HG02884 (cell line): ENCODE results near the gene OPRD1.

Experiments used
- ATAC-seq: cut with Tn5 transposase; IDR thresholded peaks from one replicate; pipeline ENCODE4 v1.9.1; 2021; ENCODE audit warnings: mild to moderate bottlenecking, moderate library complexity; ENCODE audit not compliant: unreplicated experiment

OPRD1 gene

GRCh38 chr1:28882009-28882628 is 70.1 kb downstream of the OPRD1 start:
- no peak for ATAC-seq

GRCh38 chr1:28883242-28883616 is 71.3 kb downstream of the OPRD1 start:
- ATAC-seq = no peak

GRCh38 chr1:28885472-28885877 is 73.5 kb downstream of the OPRD1 start:
- ATAC-seq = no peak

GRCh38 chr1:28885977-28886730 is 74.2 kb downstream of the OPRD1 start:
- ATAC-seq = no peak

- ATAC-seq = peak; percentile 55
These were observed 74.9 kb downstream of the OPRD1 start for GRCh38 chr1:28886731-28887418.

- no peak for ATAC-seq
These were observed 75.5 kb downstream of the OPRD1 start for GRCh38 chr1:28887419-28887834.

GRCh38 chr1:28887835-28888682 is 76.1 kb downstream of the OPRD1 start:
- ATAC-seq = no peak

GRCh38 chr1:28888915-28889314 is 76.9 kb downstream of the OPRD1 start:
- ATAC-seq = no peak

GRCh38 chr1:28889357-28889756 is 77.4 kb downstream of the OPRD1 start:
- no peak for ATAC-seq

GRCh38 chr1:28890435-28890834 is 78.5 kb downstream of the OPRD1 start:
- ATAC-seq = no peak

- no peak for ATAC-seq
These were observed 78.9 kb downstream of the OPRD1 start for GRCh38 chr1:28890836-28891235.

- no peak for ATAC-seq
These were observed 79.3 kb downstream of the OPRD1 start for GRCh38 chr1:28891256-28891655.

GRCh38 chr1:28893403-28894102 is 81.6 kb downstream of the OPRD1 start:
- no peak for ATAC-seq

GRCh38 chr1:28894785-28895184 is 82.8 kb downstream of the OPRD1 start:
- no peak for ATAC-seq

- ATAC-seq = no peak
These were observed 84.1 kb downstream of the OPRD1 start for GRCh38 chr1:28895896-28896608.

GRCh38 chr1:28896609-28896986 is 84.6 kb downstream of the OPRD1 start:
- ATAC-seq = no peak

GRCh38 chr1:28897789-28898188 is 85.8 kb downstream of the OPRD1 start:
- no peak for ATAC-seq

- no peak for ATAC-seq
These were observed 86.5 kb downstream of the OPRD1 start for GRCh38 chr1:28898405-28898881.

GRCh38 chr1:28899267-28899666 is 87.3 kb downstream of the OPRD1 start:
- ATAC-seq = no peak

- ATAC-seq = no peak
These were observed 88.6 kb downstream of the OPRD1 start for GRCh38 chr1:28900562-28900961.
